Sigmoid colon (tissue), 3 donors: ENCODE results near the gene EVC.

Experiments
- POLR2A ChIP-seq, 2 donors: fragments of 450-650 bp; IDR thresholded peaks; one replicate each; pipeline ENCODE4 v1.6.1; 2016; ENCODE audit warnings: antibody characterized with exemption in 2 of 2, mild to moderate bottlenecking in 2 of 2, moderate library complexity in 2 of 2
- TF ChIP-seq, protein P1 (sequence below), 4 experiments: fragments of 450-650 bp in 3 of 4; fragments of 200-600 bp in 1 of 4; IDR thresholded peaks; one replicate each; pipeline ENCODE4 v1.5.1; 2016 to 2019; ENCODE audit warnings: antibody characterized with exemption in 4 of 4, mild to moderate bottlenecking in 3 of 4, moderate library complexity in 2 of 4

- TF ChIP-seq, protein P1, sequence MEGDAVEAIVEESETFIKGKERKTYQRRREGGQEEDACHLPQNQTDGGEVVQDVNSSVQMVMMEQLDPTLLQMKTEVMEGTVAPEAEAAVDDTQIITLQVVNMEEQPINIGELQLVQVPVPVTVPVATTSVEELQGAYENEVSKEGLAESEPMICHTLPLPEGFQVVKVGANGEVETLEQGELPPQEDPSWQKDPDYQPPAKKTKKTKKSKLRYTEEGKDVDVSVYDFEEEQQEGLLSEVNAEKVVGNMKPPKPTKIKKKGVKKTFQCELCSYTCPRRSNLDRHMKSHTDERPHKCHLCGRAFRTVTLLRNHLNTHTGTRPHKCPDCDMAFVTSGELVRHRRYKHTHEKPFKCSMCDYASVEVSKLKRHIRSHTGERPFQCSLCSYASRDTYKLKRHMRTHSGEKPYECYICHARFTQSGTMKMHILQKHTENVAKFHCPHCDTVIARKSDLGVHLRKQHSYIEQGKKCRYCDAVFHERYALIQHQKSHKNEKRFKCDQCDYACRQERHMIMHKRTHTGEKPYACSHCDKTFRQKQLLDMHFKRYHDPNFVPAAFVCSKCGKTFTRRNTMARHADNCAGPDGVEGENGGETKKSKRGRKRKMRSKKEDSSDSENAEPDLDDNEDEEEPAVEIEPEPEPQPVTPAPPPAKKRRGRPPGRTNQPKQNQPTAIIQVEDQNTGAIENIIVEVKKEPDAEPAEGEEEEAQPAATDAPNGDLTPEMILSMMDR (IDR thresholded peaks at IDR 0.05) = no peak
- TF ChIP-seq POLR2A (IDR thresholded peaks at IDR 0.05) = no peak
These were observed 9.0 kb upstream of the EVC start for GRCh38 chr4:5701971-5702370.
